CD4-positive, alpha-beta T cell (primary cell): ENCODE results near the gene CD300LF. TPM values are rescaled to one million over a fixed set of nuclear protein-coding genes. Genes with fewer than 3 reads are reported as not detected.

Experiments used
- ATAC-seq: fragments of 200-7000 bp; cut with Tn5 transposase; one replicate; pipeline ENCODE4 v1.10.0; 2022; ENCODE audit warnings: mild to moderate bottlenecking; ENCODE audit not compliant: poor library complexity
- CTCF ChIA-PET: fragments of 350-600 bp; sonication (Branson Sonifier 250); formaldehyde crosslinking; loops from one replicate; lab custom pipeline; 2021; ENCODE audit warnings: antibody characterized with exemption, inconsistent platforms; lab: Charles Lee
- POLR2A ChIA-PET: fragments of 350-600 bp; sonication (Branson Sonifier 250); formaldehyde crosslinking; loops from one replicate; lab custom pipeline; 2021; ENCODE audit warnings: antibody characterized with exemption, inconsistent platforms; lab: Charles Lee
- DNase-seq, 14 experiments: peaks; one replicate each; pipeline ENCODE4 v3.0.0-alpha.2; 2013 to 2020; ENCODE audit warnings: mixed read lengths in 2 of 14
- H3K27ac ChIP-seq, 2 donors: one replicate each; pipeline versions ENCODE4 v1.5.1 to v1.7.0; 2013; ENCODE audit warnings: low read length in 2 of 2, low read depth in 1 of 2, mild to moderate bottlenecking in 1 of 2
- H3K27me3 ChIP-seq, 2 experiments: 1 replicate in 1 of 2; 2 replicates in 1 of 2; pipeline versions ENCODE4 v1.6.1 to v1.7.0; 2013; ENCODE audit warnings: low read length in 2 of 2, control low read depth in 1 of 2, mild to moderate bottlenecking in 1 of 2, moderate library complexity in 1 of 2; ENCODE audit not compliant: insufficient read depth in 2 of 2, control insufficient read depth in 1 of 2
- H3K36me3 ChIP-seq: one replicate; pipeline ENCODE4 v1.6.1; 2013; ENCODE audit warnings: low read length, control low read depth; ENCODE audit not compliant: insufficient read depth
- H3K4me1 ChIP-seq: one replicate; pipeline ENCODE4 v1.6.1; 2013; ENCODE audit warnings: low read length, control low read depth; ENCODE audit not compliant: insufficient read depth
- H3K4me3 ChIP-seq: one replicate; pipeline ENCODE4 v1.5.1; 2013; ENCODE audit warnings: mild to moderate bottlenecking, low read length, moderate library complexity
- H3K9me3 ChIP-seq, 2 experiments: 1 replicate in 1 of 2; 2 replicates in 1 of 2; pipeline versions ENCODE4 v1.6.1 to v1.7.0; 2013; ENCODE audit warnings: low read length in 2 of 2, mild to moderate bottlenecking in 2 of 2, control low read depth in 1 of 2, moderate library complexity in 1 of 2; ENCODE audit not compliant: control insufficient read depth in 1 of 2, insufficient read depth in 1 of 2
- H3K27ac Mint-ChIP-seq: one replicate; pipeline ENCODE4 v1.8.0; 2020; ENCODE audit warnings: mixed read lengths
- H3K27me3 Mint-ChIP-seq: one replicate; pipeline ENCODE4 v1.8.0; 2021; ENCODE audit warnings: mixed read lengths
- H3K36me3 Mint-ChIP-seq: one replicate; pipeline ENCODE4 v1.8.0; 2021; ENCODE audit warnings: low read depth, mixed read lengths
- H3K4me1 Mint-ChIP-seq: one replicate; pipeline ENCODE4 v1.8.0; 2021; ENCODE audit warnings: low read depth, mixed read lengths
- H3K4me3 Mint-ChIP-seq: one replicate; pipeline ENCODE4 v1.8.0; 2020; ENCODE audit warnings: mild to moderate bottlenecking, mixed read lengths
- H3K9me3 Mint-ChIP-seq: one replicate; pipeline ENCODE4 v1.8.0; 2020; ENCODE audit warnings: mixed read lengths
- intact Hi-C, 2 experiments: fragments of 100-400 bp; cut with DNase I in 1 of 2; cut with micrococcal nuclease in 1 of 2; formaldehyde crosslinking; loops; one replicate each; pipeline versions ENCODE4 v1.15.1 to v1.9.0; 2023 to 2025; cut with DNase I, micrococcal nuclease
- total RNA-seq, 174 experiments: library from RNA in 2 of 174; stranded (reverse) in 2 of 174; gene quantifications; one replicate each; pipeline ENCODE4 v1.2.3 and lab custom pipeline; 2021 to 2026
- TF ChIP-seq, protein P1 (sequence below): fragments of 200-600 bp; IDR thresholded peaks from one replicate; pipeline ENCODE4 v1.8.0; 2022; ENCODE audit warnings: antibody characterized with exemption, mild to moderate bottlenecking

CD300LF gene
- total RNA-seq, 2 experiments from 2014 or later = 0.39 to 1.0 TPM

DNA sequence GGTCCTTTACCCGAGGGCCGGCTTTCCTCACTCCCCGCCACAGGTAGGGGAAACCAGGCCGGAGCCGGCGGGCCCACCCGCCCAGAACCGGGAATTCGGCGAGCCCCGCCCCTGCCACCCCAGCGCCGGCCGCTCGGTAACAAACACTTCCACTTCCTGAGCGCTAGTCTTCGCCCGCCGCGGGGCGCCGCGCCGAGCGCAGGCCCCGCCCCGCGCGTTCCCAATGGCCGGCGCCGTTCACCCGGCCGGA, 35.5 kb upstream of the CD300LF start:
- Histone ChIP-seq H3K27me3 (no peaks in the 10 kb centered on the region), H3K9me3 (no peaks in the 10 kb centered on the region), H3K4me3 (peak overlapping the region; percentile 64), H3K4me1 (peaks cover 74% of the 10 kb centered on the region), H3K27ac (peak overlapping the region; percentile 48 to 84), H3K36me3 (peaks cover 22% of the 10 kb centered on the region)
- Mint-ChIP-seq H3K9me3 (no peaks in the 10 kb centered on the region), H3K36me3 (peaks cover 34% of the 10 kb centered on the region), H3K27me3 (no peaks in the 10 kb centered on the region), H3K4me1 (peaks cover 74% of the 10 kb centered on the region), H3K4me3 (peak overlapping the region; percentile 92), H3K27ac (peak overlapping the region; percentile 51)
- ATAC-seq = no peak
- TF ChIP-seq, protein P1, sequence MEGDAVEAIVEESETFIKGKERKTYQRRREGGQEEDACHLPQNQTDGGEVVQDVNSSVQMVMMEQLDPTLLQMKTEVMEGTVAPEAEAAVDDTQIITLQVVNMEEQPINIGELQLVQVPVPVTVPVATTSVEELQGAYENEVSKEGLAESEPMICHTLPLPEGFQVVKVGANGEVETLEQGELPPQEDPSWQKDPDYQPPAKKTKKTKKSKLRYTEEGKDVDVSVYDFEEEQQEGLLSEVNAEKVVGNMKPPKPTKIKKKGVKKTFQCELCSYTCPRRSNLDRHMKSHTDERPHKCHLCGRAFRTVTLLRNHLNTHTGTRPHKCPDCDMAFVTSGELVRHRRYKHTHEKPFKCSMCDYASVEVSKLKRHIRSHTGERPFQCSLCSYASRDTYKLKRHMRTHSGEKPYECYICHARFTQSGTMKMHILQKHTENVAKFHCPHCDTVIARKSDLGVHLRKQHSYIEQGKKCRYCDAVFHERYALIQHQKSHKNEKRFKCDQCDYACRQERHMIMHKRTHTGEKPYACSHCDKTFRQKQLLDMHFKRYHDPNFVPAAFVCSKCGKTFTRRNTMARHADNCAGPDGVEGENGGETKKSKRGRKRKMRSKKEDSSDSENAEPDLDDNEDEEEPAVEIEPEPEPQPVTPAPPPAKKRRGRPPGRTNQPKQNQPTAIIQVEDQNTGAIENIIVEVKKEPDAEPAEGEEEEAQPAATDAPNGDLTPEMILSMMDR = no peak
- intact Hi-C loops = loop anchor here (5.0 kb wide), 3 partner anchors 34 to 434 kb away; partner anchors contain the start of gene SUMO2 (in 1 of the 2)
- ChIA-PET CTCF (interaction anchor here (1.2 to 4.2 kb wide), 2 partner anchors 13 to 22 kb away, joined by 3 to 39 read pairs; no protein-coding TSS in a partner anchor), POLR2A (interaction anchor here (1.4 to 9.0 kb wide), 4 partner anchors 11 to 32 kb away, joined by 3 to 90 read pairs (median 52); partner anchors contain the start of gene RAB37)
- peak in 1 of 14 experiments; percentile 79 for DNase-seq

DNA sequence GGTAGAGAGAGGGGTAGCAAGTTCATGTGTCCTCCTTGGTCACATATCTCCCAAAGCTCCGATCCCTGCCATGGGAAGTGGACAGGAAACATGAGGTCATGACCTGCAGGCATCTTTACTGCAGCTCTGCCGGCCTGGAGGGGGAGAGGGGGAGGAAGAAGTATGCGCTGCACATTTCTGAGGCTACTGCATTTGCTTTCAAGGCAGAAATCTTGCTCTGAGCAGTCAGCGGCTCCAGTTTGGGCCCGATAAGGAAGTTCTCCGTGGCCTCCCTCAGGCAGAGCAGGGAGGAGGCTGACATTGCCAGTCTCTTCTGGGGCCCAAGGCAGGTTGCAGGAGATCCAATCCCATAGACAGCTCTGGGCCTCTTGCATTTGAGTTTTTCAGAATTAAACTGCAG, 34.2 kb upstream of the CD300LF start:
- peaks cover 74% of the 10 kb centered on the region for H3K4me1 ChIP-seq
- Mint-ChIP-seq H3K9me3 (no peaks in the 10 kb centered on the region), H3K4me1 (peaks cover 74% of the 10 kb centered on the region), H3K27me3 (no peaks in the 10 kb centered on the region), H3K36me3 (peaks cover 23% of the 10 kb centered on the region), H3K4me3 (peak overlapping the region; percentile 92), H3K27ac (peak overlapping the region; percentile 51)
- H3K9me3 ChIP-seq = no peaks in the 10 kb centered on the region
- no peaks in the 10 kb centered on the region for H3K27me3 ChIP-seq
- peaks cover 11% of the 10 kb centered on the region for H3K36me3 ChIP-seq
- CTCF ChIA-PET = interaction anchor here (1.1 to 4.2 kb wide), 4 partner anchors 10 to 90 kb away, joined by 3 to 39 read pairs (median 23); partner anchors contain the start of gene RAB37
- peak overlapping the region; percentile 5 for H3K4me3 ChIP-seq
- peak overlapping the region in 1 of 2 donors; percentile 48 for H3K27ac ChIP-seq
- POLR2A ChIA-PET = interaction anchor here (0.7 to 9.0 kb wide), 9 partner anchors 8 to 126 kb away, joined by 3 to 90 read pairs (median 7); partner anchors contain the start of genes FDXR, NAT9 and RAB37
- intact Hi-C loops = loop anchor here (5.0 kb wide), 3 partner anchors 35 to 435 kb away; partner anchors contain the start of gene SUMO2 (in 1 of the 2)
- TF ChIP-seq, protein P1 = no peak
- DNase-seq (peak in 3 of 14 experiments; percentile 43 to 53 (median 51)), ATAC-seq (no peak)

DNA sequence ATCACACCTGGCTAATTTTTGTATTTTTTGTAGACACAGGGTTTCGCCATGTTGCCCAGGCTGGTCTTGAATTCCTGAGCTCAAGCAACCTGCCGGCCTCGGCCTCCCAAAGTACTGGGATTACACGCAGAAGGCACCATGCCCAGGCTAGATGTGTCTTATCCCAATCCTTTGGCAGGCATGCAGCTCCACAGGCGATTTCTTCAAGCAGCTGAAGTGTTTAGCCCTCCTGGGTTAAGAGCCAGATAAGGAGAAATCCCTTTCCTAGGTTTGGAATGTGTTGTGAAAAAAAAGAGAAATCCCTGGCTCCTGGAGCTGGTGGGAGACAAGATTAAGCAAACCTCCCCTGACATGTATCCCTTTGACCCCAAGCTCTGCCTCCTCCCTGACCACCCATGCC, 33.7 kb upstream of the CD300LF start:
- TF ChIP-seq, protein P1 = no peak
- H3K9me3 ChIP-seq = no peaks in the 10 kb centered on the region
- DNase-seq (peak in 1 of 14 experiments; percentile 13), ATAC-seq (no peak)
- peaks cover 74% of the 10 kb centered on the region for H3K4me1 ChIP-seq
- peaks cover 8% of the 10 kb centered on the region for H3K36me3 ChIP-seq
- Mint-ChIP-seq H3K36me3 (peaks cover 17% of the 10 kb centered on the region), H3K4me1 (peaks cover 74% of the 10 kb centered on the region), H3K27me3 (no peaks in the 10 kb centered on the region), H3K27ac (peak overlapping the region; percentile 51), H3K9me3 (no peaks in the 10 kb centered on the region), H3K4me3 (peak overlapping the region; percentile 92)
- H3K27ac ChIP-seq = no peak overlapping the region
- intact Hi-C loops = loop anchor here (5.0 kb wide), 3 partner anchors 36 to 436 kb away; partner anchors contain the start of gene SUMO2 (in 1 of the 2)
- no peaks in the 10 kb centered on the region for H3K27me3 ChIP-seq
- POLR2A ChIA-PET = interaction anchor here (0.7 to 9.0 kb wide), 7 partner anchors 8 to 127 kb away, joined by 3 to 90 read pairs (median 10); partner anchors contain the start of genes FDXR, NAT9 and RAB37
- CTCF ChIA-PET = interaction anchor here (1.1 to 4.2 kb wide), 6 partner anchors 9 to 89 kb away, joined by 3 to 39 read pairs (median 20); partner anchors contain the start of gene RAB37
- H3K4me3 ChIP-seq = no peak overlapping the region
